ENCODE results near the gene SEC61A2.

DNA sequence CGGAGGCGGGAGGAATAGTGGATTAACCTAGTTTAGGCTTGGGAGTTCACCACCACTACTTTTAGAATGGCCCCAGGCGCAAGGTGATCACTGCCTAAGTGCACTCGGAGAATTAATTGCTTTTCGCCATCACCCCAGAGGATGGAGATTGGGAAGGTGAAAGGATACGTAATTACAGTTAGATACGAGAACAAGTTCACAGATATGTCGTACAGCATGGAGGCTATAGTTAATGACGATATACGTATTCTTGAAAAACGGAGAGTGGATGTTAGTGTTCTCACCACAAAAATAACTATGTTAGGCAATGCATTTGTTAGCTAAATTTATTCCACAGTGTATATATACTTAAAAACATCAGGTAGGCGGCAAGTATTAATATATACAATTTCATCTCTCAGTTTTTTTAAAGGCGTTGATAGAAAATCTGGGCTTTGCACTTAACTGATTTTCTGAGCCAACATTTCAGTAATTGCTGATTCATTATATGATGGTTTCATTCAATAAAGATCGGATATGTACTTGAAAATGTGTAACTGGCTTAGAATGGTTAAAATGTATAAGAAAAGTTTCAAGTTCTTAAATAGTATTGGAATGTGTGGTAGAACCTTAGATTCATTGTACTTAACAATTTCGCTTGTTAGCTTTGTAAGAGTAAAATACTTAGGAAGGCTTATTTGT lies 67.2 kb downstream of the SEC61A2 start:
- TF ChIP-seq RNF2 (IDR thresholded peaks at IDR 0.05; ENCODE audit: borderline replicate concordance, low read depth, low read length, missing control alignments, poor library complexity, severe bottlenecking) (no peak), JUN (IDR thresholded peaks at IDR 0.05; ENCODE audit: low read depth, low read length) (no peak), POLR2AphosphoS5 (IDR thresholded peaks at IDR 0.05; ENCODE audit: low read depth, low read length) (no peak), EZH2 (IDR thresholded peaks at IDR 0.05; ENCODE audit: low read depth, low read length, severe bottlenecking) (no peak), EP300 (IDR thresholded peaks at IDR 0.05; ENCODE audit: borderline replicate concordance in 1 of 2, low read depth in 2 of 2, low read length in 2 of 2) (no peak), BACH1 (IDR thresholded peaks at IDR 0.05; ENCODE audit: low read length) (no peak), POLR2A (IDR thresholded peaks at IDR 0.05; ENCODE audit: control extremely low read depth in 1 of 2, low read depth in 2 of 2, low read length in 2 of 2) (no peak), RAD21 (IDR thresholded peaks at IDR 0.05 in 1 of 2, conservative IDR thresholded peaks at IDR 0.05 in 1 of 2; ENCODE audit: low read depth in 2 of 2, low read length in 2 of 2) (no peak), TAF1 (IDR thresholded peaks at IDR 0.05; ENCODE audit: low read depth, low read length) (no peak), HDAC6 (IDR thresholded peaks at IDR 0.05; ENCODE audit: low read depth, low read length) (no peak)
- TF ChIP-seq, protein P1, sequence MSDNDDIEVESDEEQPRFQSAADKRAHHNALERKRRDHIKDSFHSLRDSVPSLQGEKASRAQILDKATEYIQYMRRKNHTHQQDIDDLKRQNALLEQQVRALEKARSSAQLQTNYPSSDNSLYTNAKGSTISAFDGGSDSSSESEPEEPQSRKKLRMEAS (IDR thresholded peaks at IDR 0.05), result no peak
- TF ChIP-seq, protein P2, sequence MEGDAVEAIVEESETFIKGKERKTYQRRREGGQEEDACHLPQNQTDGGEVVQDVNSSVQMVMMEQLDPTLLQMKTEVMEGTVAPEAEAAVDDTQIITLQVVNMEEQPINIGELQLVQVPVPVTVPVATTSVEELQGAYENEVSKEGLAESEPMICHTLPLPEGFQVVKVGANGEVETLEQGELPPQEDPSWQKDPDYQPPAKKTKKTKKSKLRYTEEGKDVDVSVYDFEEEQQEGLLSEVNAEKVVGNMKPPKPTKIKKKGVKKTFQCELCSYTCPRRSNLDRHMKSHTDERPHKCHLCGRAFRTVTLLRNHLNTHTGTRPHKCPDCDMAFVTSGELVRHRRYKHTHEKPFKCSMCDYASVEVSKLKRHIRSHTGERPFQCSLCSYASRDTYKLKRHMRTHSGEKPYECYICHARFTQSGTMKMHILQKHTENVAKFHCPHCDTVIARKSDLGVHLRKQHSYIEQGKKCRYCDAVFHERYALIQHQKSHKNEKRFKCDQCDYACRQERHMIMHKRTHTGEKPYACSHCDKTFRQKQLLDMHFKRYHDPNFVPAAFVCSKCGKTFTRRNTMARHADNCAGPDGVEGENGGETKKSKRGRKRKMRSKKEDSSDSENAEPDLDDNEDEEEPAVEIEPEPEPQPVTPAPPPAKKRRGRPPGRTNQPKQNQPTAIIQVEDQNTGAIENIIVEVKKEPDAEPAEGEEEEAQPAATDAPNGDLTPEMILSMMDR (IDR thresholded peaks at IDR 0.05; ENCODE audit: control extremely low read depth in 1 of 3, insufficient read depth in 1 of 3, low read depth in 1 of 3, low read length in 3 of 3), result no peak

Measured in H1 (cell line).